NCI-H1048 (cell line): ENCODE measurements around the gene RGS19.

Experiments used
- DNase-seq: peaks from one replicate; lab custom pipeline; 2025; lab: John Stamatoyannopoulos, UW

The RGS19 gene

GRCh38 chr20:64035933-64036345 lies 43.4 kb downstream of the RGS19 start, which contains the start of gene C20orf204:
Gene C20orf204 (plus strand): TSS chr20:64036182. CDS start chr20:64036324, 142 bp downstream.
- DNase-seq: no peak

- no peak for DNase-seq
Observed at GRCh38 chr20:64035066-64035932, 44.0 kb downstream of the RGS19 start.

GRCh38 chr20:64033981-64034493 lies 45.3 kb downstream of the RGS19 start:
- DNase-seq: no peak

- no peak for DNase-seq
Observed at GRCh38 chr20:64032706-64033624, 46.4 kb downstream of the RGS19 start.

GRCh38 chr20:64031822-64032314 lies 47.5 kb downstream of the RGS19 start:
- DNase-seq: no peak

- DNase-seq: no peak
Observed at GRCh38 chr20:64030371-64031134, 48.8 kb downstream of the RGS19 start.

GRCh38 chr20:64029293-64030117 lies 49.8 kb downstream of the RGS19 start:
- DNase-seq: no peak

GRCh38 chr20:64027981-64028685 lies 51.2 kb downstream of the RGS19 start:
- DNase-seq: no peak

- DNase-seq: no peak
Observed at GRCh38 chr20:64025826-64026412, 53.4 kb downstream of the RGS19 start.

- no peak for DNase-seq
Observed at GRCh38 chr20:64025101-64025825, 54.1 kb downstream of the RGS19 start.

- DNase-seq: no peak
Observed at GRCh38 chr20:64024141-64024990, 55.0 kb downstream of the RGS19 start.

GRCh38 chr20:64023361-64024140 lies 55.8 kb downstream of the RGS19 start:
- DNase-seq: no peak
